GM19239 (cell line): Measurements from ENCODE around the gene BAZ2A.
"Not testable (repeated sequence)": the region's sequence is repeated elsewhere in the genome, so short reads cannot be mapped to it uniquely, and the experiment has no call there.

Experiments used
- DNase-seq: peaks from one replicate; pipeline ENCODE4 v3.0.0; 2011; ENCODE audit warnings: low spot score; ENCODE audit not compliant: insufficient read length
- FAIRE-seq: peaks from 2 replicates; lab custom pipeline; 2011; peaks lifted over from hg19 to GRCh38; lab: Jason Lieb, UNC

The BAZ2A gene

GRCh38 chr12:56599797-56600196 lies 30.3 kb downstream of the BAZ2A start:
- FAIRE-seq (no peak), DNase-seq (no peak)

- FAIRE-seq (no peak), DNase-seq (no peak)
These were observed 31.1 kb downstream of the BAZ2A start for GRCh38 chr12:56599041-56599440.

DNA sequence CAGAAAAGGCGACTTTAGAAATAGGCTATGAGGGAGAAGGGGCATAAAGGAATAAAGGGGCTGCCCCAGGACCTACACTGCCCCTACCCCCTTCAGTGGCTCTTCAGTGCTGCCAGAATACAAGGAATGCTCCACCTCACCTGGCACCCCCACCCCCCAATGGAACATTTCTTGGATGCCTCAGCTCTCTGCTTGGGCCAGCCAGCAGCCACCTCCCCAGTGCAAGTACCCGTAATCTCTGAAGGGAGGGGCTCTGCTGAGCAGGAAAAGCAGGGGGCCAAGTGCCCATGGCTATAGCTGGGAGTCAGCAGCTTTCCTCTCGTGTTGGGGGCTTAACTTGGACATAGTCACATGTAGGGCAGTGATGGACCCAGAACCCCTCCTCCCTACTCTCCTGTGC lies 33.3 kb downstream of the BAZ2A start:
- FAIRE-seq (no peak), DNase-seq (no peak)

DNA sequence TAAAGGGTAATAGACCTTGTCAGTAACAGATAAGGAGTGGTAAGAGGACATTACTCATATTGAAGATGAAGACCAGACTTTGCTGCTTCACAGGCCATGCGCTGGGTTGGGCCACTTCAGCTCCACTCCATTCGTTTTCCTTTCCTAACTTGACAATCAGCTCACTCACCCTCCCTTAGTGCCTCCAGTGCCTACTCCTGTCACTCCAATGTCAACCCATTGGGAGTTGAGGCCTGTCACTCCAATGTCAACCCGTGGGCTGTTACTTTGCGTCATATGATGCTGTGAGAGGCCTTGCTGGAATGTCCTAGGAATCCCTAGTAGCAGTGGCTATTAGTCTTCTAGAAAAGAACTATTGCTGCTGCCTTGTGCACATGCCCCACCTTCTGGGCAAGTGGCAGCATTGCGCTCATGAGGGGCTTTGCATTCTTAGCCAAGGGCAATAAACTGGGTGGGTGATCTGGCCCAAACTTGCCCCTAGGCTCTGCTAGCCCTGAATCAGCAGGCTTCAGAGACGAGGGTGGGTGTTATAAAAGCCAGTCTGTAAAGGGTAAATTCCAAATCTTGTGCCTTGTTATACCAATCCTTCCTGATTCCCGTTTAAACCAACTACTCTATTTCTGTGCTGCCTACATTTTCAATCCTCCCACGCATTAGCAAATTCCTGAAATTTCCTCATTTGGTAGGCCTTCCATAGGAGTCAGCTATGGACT lies 36.1 kb downstream of the BAZ2A start:
- DNase-seq (peak; percentile 57), FAIRE-seq (peak; percentile 76)

GRCh38 chr12:56591961-56592360 lies 38.2 kb downstream of the BAZ2A start:
- no peak for DNase-seq
- no peak for FAIRE-seq

GRCh38 chr12:56591126-56591525 lies 39.0 kb downstream of the BAZ2A start:
- FAIRE-seq, result no peak
- no peak for DNase-seq

DNA sequence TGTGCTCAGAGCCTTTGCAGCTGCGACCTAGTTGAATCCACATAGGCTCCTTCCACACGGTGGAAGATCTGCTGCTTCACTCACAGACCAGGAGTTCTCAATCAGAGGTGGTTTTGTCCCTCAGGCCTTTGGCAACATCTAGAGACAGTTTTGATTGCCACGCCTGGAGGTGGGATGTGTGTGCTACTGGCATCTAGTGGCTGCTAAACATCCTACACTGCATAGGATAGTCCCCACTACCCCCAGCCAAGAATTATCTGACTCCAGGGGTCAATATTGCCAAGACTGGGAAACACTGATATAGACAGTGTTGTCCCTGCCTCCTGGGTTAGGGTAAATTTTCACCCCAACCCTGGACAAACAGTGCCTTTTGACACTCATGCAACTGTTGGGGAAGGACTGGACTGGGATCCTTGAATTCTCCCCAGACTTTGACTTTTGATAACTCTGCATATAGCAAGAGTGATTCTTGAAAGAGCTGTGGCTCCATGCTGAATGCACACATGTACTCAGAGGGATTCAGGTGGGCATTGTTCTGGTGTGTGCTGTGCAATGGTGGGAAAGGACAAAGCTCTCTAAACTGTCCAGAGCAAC lies 39.8 kb downstream of the BAZ2A start:
- no peak for FAIRE-seq
- peak; percentile 22 for DNase-seq

- DNase-seq, result no peak
- FAIRE-seq, result no peak
These were observed 40.3 kb downstream of the BAZ2A start for GRCh38 chr12:56589783-56590182.

DNA sequence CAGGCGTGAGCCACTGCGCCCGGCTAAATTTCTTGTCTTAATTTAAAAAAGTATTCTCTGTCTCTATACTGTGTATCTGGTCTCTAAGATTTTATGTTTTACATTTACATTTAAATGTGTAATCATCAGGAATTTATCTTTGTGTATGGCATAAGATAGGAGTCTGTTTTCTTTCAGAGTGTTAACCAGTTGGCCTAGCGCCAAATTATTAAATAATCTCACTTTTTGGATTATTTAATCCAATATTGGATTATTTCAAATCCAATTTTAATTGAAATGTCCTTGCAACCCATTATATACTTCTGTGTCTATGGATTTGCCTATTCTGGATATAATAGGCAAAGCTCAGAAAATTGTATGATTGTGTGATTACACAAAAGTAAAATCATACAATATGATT lies 45.0 kb downstream of the BAZ2A start:
- FAIRE-seq (no peak), DNase-seq (no peak)

GRCh38 chr12:56581418-56582145 lies 48.5 kb downstream of the BAZ2A start:
- DNase-seq (no peak), FAIRE-seq (no peak)

GRCh38 chr12:56578983-56579546 lies 51.1 kb downstream of the BAZ2A start:
- FAIRE-seq, result no peak
- DNase-seq, result no peak

GRCh38 chr12:56577248-56577647 lies 52.9 kb downstream of the BAZ2A start:
- not testable (repeated sequence) for FAIRE-seq, DNase-seq

GRCh38 chr12:56574210-56574609 lies 55.9 kb downstream of the BAZ2A start:
- FAIRE-seq (no peak), DNase-seq (no peak)

DNA sequence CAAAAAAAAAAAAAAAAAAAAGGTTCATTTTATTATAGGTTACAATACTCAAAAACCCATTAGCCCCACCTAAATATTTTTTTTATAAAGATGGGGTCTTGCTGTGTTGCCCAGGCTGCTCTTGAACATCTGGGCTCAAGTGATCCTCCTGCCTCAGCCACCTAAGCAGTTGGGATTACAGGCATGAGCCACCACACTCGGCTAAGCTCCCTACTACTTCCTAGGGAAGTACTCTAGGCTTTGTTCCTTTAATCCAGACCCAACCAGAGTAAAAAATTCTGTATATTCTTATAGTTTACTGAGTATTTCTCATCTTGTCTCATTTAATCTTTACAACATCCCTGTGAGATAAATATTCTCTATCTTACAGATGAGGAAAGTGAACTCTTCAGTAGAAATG lies 57.8 kb downstream of the BAZ2A start:
- no peak for DNase-seq
- FAIRE-seq, result no peak

GRCh38 chr12:56571121-56571520 lies 59.0 kb downstream of the BAZ2A start:
- DNase-seq (no peak), FAIRE-seq (no peak)

DNA sequence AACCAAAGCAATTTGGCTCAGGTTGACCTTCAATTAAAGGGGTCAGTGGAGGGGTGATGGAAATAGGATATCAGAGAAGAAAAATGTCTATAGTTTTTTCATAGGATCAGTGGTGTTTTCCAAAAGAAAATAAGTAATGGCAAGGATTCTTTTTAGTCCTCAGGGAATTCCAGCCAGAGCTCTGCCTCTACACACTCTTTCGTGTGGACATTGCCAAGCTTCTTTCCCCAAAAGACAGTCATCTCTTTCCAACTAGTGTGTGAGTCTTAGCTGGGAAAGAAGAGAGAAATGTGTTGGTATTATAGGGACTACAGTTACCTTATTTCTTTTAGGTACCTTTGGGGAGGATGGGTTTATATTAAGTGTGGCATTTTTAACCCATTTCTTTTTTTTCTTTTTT lies 62.0 kb downstream of the BAZ2A start:
- FAIRE-seq, result no peak

GRCh38 chr12:56565510-56566101 lies 64.5 kb downstream of the BAZ2A start:
- DNase-seq (peak; percentile 39), FAIRE-seq (no peak)

More for the DNA sequence above, 62.0 kb downstream of the BAZ2A start:
- no peak for DNase-seq

DNA sequence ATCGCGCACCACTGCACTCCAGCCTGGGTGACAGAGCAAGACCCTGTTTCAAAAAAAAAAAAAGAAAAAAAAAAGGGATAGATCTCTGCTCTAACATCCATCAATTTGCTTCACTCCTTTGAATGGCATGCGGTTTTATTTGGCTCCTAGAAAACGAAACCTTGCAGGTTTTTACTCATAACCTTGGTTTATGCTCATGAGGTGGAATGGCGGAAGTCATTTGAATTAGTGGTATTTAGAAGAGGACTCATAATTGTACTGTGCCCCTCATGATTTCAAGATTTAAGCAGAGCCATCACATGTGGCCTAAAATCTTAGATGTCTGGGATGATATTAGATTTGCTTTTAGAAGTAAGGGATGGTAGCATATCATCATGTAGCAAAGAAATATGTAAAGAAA lies 79.1 kb downstream of the BAZ2A start:
- no peak for DNase-seq
- no peak for FAIRE-seq

DNA sequence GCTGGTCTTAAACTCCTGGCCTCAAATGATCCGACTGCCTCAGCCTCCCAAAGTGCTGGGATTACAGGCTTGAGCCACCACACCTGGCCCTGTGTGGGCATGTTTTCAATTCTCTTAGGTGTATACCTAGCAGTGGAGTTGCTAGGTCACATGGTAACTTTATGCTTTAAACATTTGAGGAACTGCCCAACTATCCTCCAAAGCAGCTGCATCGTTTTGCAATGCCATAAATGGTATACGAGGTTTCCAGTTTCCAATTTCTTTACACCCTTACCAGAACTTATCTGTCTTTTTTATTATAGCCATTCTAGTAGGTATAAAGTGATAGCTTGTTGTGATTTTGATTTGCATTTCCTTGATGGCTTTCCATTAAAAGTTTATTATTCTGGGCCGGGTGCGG lies 83.4 kb downstream of the BAZ2A start:
- FAIRE-seq (no peak), DNase-seq (no peak)
